H1 (cell line): ENCODE results near the gene TESMIN. TPM values are rescaled to one million over a fixed set of nuclear protein-coding genes. Genes with fewer than 3 reads are reported as not detected.

ENCODE experiments used
- CTCF ChIA-PET: fragments of 300-600 bp; sonication (Branson Sonifier 250); formaldehyde crosslinking; loops from one replicate; lab custom pipeline; 2021; ENCODE audit not compliant: partially characterized antibody; lab: Charles Lee
- POLR2A ChIA-PET: fragments of 300-600 bp; sonication (Branson Sonifier 250); formaldehyde crosslinking; loops from one replicate; lab custom pipeline; 2021; ENCODE audit warnings: inconsistent platforms; ENCODE audit not compliant: partially characterized antibody; lab: Charles Lee
- DNase-seq, 2 experiments: peaks; one replicate each; pipeline versions ENCODE4 v3.0.0 to v3.0.0-alpha.2; 2010 to 2022; ENCODE audit warnings: low spot score in 2 of 2, low read depth in 1 of 2, mixed read lengths in 1 of 2
- FAIRE-seq: peaks from 2 replicates; lab custom pipeline; 2011; peaks lifted over from hg19 to GRCh38; lab: Jason Lieb, UNC
- H2AFZ ChIP-seq: 2 replicates; pipeline ENCODE4 v1.8.1; 2012; ENCODE audit warnings: low read length, inconsistent platforms
- H2AK5ac ChIP-seq: 2 replicates; pipeline ENCODE4 v1.6.1; 2013; ENCODE audit warnings: low read depth, low read length
- H2BK120ac ChIP-seq: replicated peaks from 2 replicates; pipeline ENCODE3; 2013; ENCODE audit warnings: low read depth, low read length, inconsistent platforms
- H2BK12ac ChIP-seq: 2 replicates; pipeline ENCODE4 v1.6.1; 2013; ENCODE audit warnings: low read depth, low read length
- H2BK15ac ChIP-seq: 2 replicates; pipeline ENCODE4 v1.6.1; 2013; ENCODE audit warnings: low read length
- H2BK20ac ChIP-seq: 2 replicates; pipeline ENCODE4 v1.6.1; 2013; ENCODE audit warnings: low read length
- H2BK5ac ChIP-seq: 2 replicates; pipeline ENCODE4 v1.6.1; 2013; ENCODE audit warnings: low read depth, low read length
- H3K14ac ChIP-seq: 2 replicates; pipeline ENCODE4 v1.6.1; 2013; ENCODE audit warnings: inconsistent platforms; ENCODE audit not compliant: insufficient read length
- H3K18ac ChIP-seq: 2 replicates; pipeline ENCODE4 v1.6.1; 2013; ENCODE audit warnings: low read length; ENCODE audit errors: extremely low read depth
- H3K23ac ChIP-seq: 2 replicates; pipeline ENCODE4 v1.6.1; 2013; ENCODE audit warnings: inconsistent platforms; ENCODE audit not compliant: insufficient read length
- H3K23me2 ChIP-seq: 2 replicates; pipeline ENCODE4 v1.6.1; 2013; ENCODE audit warnings: low read depth, low read length
- H3K27ac ChIP-seq: 2 replicates; pipeline ENCODE4 v1.6.1; 2011; ENCODE audit warnings: low read depth, low read length, inconsistent platforms
- H3K27me3 ChIP-seq, 4 experiments: replicated peaks in 1 of 4; 1 replicate in 1 of 4; 2 replicates in 3 of 4; pipeline versions ENCODE4 v1.6.1 to v1.8.1; 2011 to 2013; ENCODE audit warnings: low read length in 3 of 4, mild to moderate bottlenecking in 3 of 4, inconsistent platforms in 2 of 4, mixed read lengths in 2 of 4, moderate library complexity in 1 of 4; ENCODE audit not compliant: control insufficient read depth in 3 of 4, insufficient read depth in 3 of 4; ENCODE audit errors: extremely low read depth in 1 of 4
- H3K36me3 ChIP-seq, 4 experiments: 2 replicates each; pipeline versions ENCODE4 v1.6.1 to v1.8.1; 2011 to 2013; ENCODE audit warnings: mild to moderate bottlenecking in 4 of 4, low read length in 3 of 4, moderate library complexity in 2 of 4, control low read depth in 1 of 4, inconsistent platforms in 1 of 4; ENCODE audit not compliant: insufficient read depth in 4 of 4, control insufficient read depth in 2 of 4
- H3K4ac ChIP-seq: replicated peaks from 2 replicates; pipeline ENCODE3; 2013; ENCODE audit warnings: low read length, low read depth, mixed read lengths, inconsistent platforms; ENCODE audit not compliant: insufficient read length
- H3K4me1 ChIP-seq, 4 experiments: replicated peaks in 1 of 4; 1 replicate in 1 of 4; 2 replicates in 3 of 4; pipeline versions ENCODE4 v1.6.1 to v1.8.1; 2011 to 2013; ENCODE audit warnings: low read length in 3 of 4, inconsistent platforms in 2 of 4, mixed read lengths in 1 of 4; ENCODE audit not compliant: insufficient read depth in 4 of 4, control insufficient read depth in 3 of 4
- H3K4me2 ChIP-seq, 2 experiments: 2 replicates each; pipeline versions ENCODE4 v1.6.1 to v1.8.1; 2011 to 2013; ENCODE audit warnings: low read depth in 2 of 2, low read length in 2 of 2, control low read depth in 1 of 2, inconsistent platforms in 1 of 2, mild to moderate bottlenecking in 1 of 2; ENCODE audit not compliant: insufficient read depth in 1 of 2
- H3K4me3 ChIP-seq, 4 experiments: fragments of 200-600, 300-600 bp in 1 of 4; sonication (generic), shearing (Covaris generic), sonication (Bioruptor Twin) in 1 of 4; 2 replicates each; pipeline versions ENCODE4 v1.5.1 to v1.8.1; 2011 to 2016; ENCODE audit warnings: low read length in 4 of 4, low read depth in 3 of 4, control low read depth in 2 of 4, inconsistent platforms in 2 of 4, mild to moderate bottlenecking in 2 of 4, mixed read lengths in 1 of 4, moderate library complexity in 1 of 4; ENCODE audit not compliant: insufficient read depth in 2 of 4; ENCODE audit errors: extremely low read depth in 1 of 4
- H3K56ac ChIP-seq: replicated peaks from 2 replicates; pipeline ENCODE3; 2013; ENCODE audit warnings: low read depth, mild to moderate bottlenecking, mixed read lengths, low read length, inconsistent platforms; ENCODE audit not compliant: insufficient read length
- H3K79me1 ChIP-seq: 2 replicates; pipeline ENCODE4 v1.6.1; 2013; ENCODE audit warnings: low read depth, low read length, control low read depth
- H3K79me2 ChIP-seq, 2 experiments: 2 replicates each; pipeline versions ENCODE4 v1.6.1 to v1.8.1; 2012 to 2013; ENCODE audit warnings: low read length in 2 of 2, mild to moderate bottlenecking in 2 of 2, inconsistent platforms in 1 of 2; ENCODE audit not compliant: insufficient read depth in 2 of 2, control insufficient read depth in 1 of 2
- H3K9ac ChIP-seq, 4 experiments: replicated peaks in 1 of 4; 1 replicate in 1 of 4; 2 replicates in 3 of 4; pipeline versions ENCODE4 v1.6.1 to v1.8.1; 2011 to 2013; ENCODE audit warnings: low read depth in 3 of 4, low read length in 3 of 4, control low read depth in 2 of 4, mild to moderate bottlenecking in 2 of 4, moderate library complexity in 2 of 4, inconsistent platforms in 1 of 4; ENCODE audit errors: extremely low read depth in 1 of 4
- H3K9me3 ChIP-seq, 2 experiments: 2 replicates each; pipeline versions ENCODE4 v1.6.1 to v1.8.1; 2012 to 2013; ENCODE audit warnings: mild to moderate bottlenecking in 2 of 2, moderate library complexity in 2 of 2, control low read depth in 1 of 2, inconsistent platforms in 1 of 2, low read depth in 1 of 2, low read length in 1 of 2, mixed read lengths in 1 of 2; ENCODE audit not compliant: insufficient read depth in 2 of 2
- H4K20me1 ChIP-seq, 2 experiments: replicated peaks in 1 of 2; 2 replicates each; pipeline versions ENCODE3 to v1.8.1; 2011 to 2013; ENCODE audit warnings: inconsistent platforms in 2 of 2, low read length in 2 of 2, mild to moderate bottlenecking in 1 of 2; ENCODE audit not compliant: insufficient read depth in 2 of 2, control insufficient read depth in 1 of 2
- H4K5ac ChIP-seq: 2 replicates; pipeline ENCODE4 v1.6.1; 2013; ENCODE audit warnings: low read length, low read depth, mixed read lengths, inconsistent platforms; ENCODE audit not compliant: insufficient read length
- H4K8ac ChIP-seq: 2 replicates; pipeline ENCODE4 v1.8.0; 2013; ENCODE audit warnings: mild to moderate bottlenecking, moderate library complexity, low read length, inconsistent platforms; ENCODE audit not compliant: insufficient read depth; ENCODE audit errors: extremely low read depth
- H4K91ac ChIP-seq: replicated peaks from 2 replicates; pipeline ENCODE3; 2013; ENCODE audit warnings: low read length, mixed read lengths, inconsistent platforms; ENCODE audit not compliant: insufficient read length
- BRCA1 ChIP-seq: IDR thresholded peaks from 2 replicates; pipeline ENCODE4 v1.6.1; 2012; ENCODE audit warnings: low read depth, low read length, improper control_type of control experiment
- EP300 ChIP-seq, 2 experiments: IDR thresholded peaks; 1 replicate in 1 of 2; 2 replicates in 1 of 2; pipeline ENCODE4 v1.6.1; 2011 to 2012; ENCODE audit warnings: low read depth in 2 of 2, low read length in 2 of 2, mild to moderate bottlenecking in 2 of 2, borderline replicate concordance in 1 of 2, inconsistent platforms in 1 of 2, moderate library complexity in 1 of 2
- EZH2 ChIP-seq: fragments of 200-600 bp; sonication (generic); IDR thresholded peaks from 2 replicates; pipeline ENCODE4 v1.7.1; 2012; ENCODE audit warnings: low read depth, mild to moderate bottlenecking, moderate library complexity, low read length, inconsistent platforms; ENCODE audit not compliant: severe bottlenecking
- NANOG ChIP-seq: IDR thresholded peaks from 2 replicates; pipeline ENCODE4 v1.6.1; 2011; ENCODE audit warnings: low read length, low read depth, mild to moderate bottlenecking, inconsistent platforms; ENCODE audit not compliant: insufficient read depth, poor library complexity, severe bottlenecking
- POLR2AphosphoS5 ChIP-seq: IDR thresholded peaks from 2 replicates; pipeline ENCODE4 v1.6.1; 2011; ENCODE audit warnings: low read depth, low read length
- RBBP5 ChIP-seq: IDR thresholded peaks from 2 replicates; pipeline ENCODE4 v1.7.1; 2012; ENCODE audit warnings: low read depth, mild to moderate bottlenecking, inconsistent platforms, low read length, moderate library complexity, borderline replicate concordance
- SIX5 ChIP-seq: IDR thresholded peaks from 2 replicates; pipeline ENCODE4 v1.6.1; 2011; ENCODE audit warnings: mild to moderate bottlenecking, low read depth, low read length
- SP2 ChIP-seq: IDR thresholded peaks from 2 replicates; pipeline ENCODE4 v1.6.1; 2012; ENCODE audit warnings: mild to moderate bottlenecking, low read length, inconsistent platforms
- TEAD4 ChIP-seq: IDR thresholded peaks from 2 replicates; pipeline ENCODE4 v1.6.1; 2012; ENCODE audit warnings: low read depth, low read length, inconsistent platforms, mixed read lengths
- WGBS, 2 experiments: shearing (Covaris generic) in 1 of 2; methylation state at CpG; one replicate each; pipeline versions ENCODE4 v1.1.6 to v1.1.7; 2013 to 2015; ENCODE audit warnings: low lambda C conversion rate in 2 of 2, mixed read lengths in 2 of 2, inconsistent platforms in 1 of 2, low coverage in 1 of 2, missing lambda C conversion rate in 1 of 2; ENCODE audit not compliant: insufficient replicate concordance in 2 of 2, insufficient coverage in 1 of 2, insufficient read length in 1 of 2; ENCODE audit errors: extremely low coverage in 1 of 2, missing lambda C conversion rate in 1 of 2; 5-methylcytosine and 5-hydroxymethylcytosine counted together
- polyA plus RNA-seq, 7 experiments: library from polyadenylated mRNA; depleted of rRNA in 3 of 7; stranded (reverse) in 5 of 7; unstranded in 2 of 7; fragments of >200 nt in 5 of 7; fragments of 200-250 nt in 2 of 7; gene quantifications; 1 replicate in 5 of 7; 2 replicates in 1 of 7; 4 replicates in 1 of 7; pipeline versions ENCODE4 v1.2.1 to v1.2.3, GENCODE V29; 2011 to 2013; ENCODE audit warnings: missing spikeins in 2 of 7, mixed read lengths in 2 of 7
- total RNA-seq: library from RNA; stranded (reverse); fragmentation: NEBNext Ultra II Directional; extraction: Animal tissue kit (Norgen Biotek cat#: 25700); gene quantifications from 2 replicates; pipeline ENCODE4 v1.2.1, GENCODE V29; 2021

The TESMIN gene
- total and polyA plus RNA-seq, 2 of the 8 experiments (the other 6 are each of a cell fraction or from before 2014, with no cell fraction given): 22.6 to 61.1 TPM

DNA sequence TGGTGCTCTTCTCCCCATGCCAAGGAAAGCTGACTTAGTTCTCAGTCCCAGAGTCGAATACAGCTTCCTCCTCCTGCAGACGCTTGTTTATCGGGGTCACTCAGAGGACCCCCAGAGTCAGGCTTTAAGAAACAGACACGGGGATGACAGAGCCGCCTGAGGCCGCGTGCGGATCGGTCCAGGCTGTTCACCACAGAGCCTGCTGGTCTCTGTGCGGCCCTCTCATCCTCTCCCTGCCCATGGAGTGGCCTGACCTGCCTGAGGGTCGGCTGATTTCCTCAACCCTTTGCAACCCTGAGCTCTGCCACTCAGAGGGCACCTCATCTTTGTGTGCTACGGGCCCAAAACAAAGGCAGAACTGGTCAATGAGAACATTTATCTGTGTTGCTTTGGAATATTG lies 64.8 kb downstream of the TESMIN start:
- Histone ChIP-seq H2BK5ac (0 out of 2 replicates have a peak overlapping the region, but pooled peaks have one; percentile 7), H3K4ac (no peak overlapping the region), H3K27me3 (peaks cover 11 to 41% (median 31%) of the 10 kb centered on the region in 4 experiments), H3K9ac (no peak overlapping the region), H2BK120ac (no peak overlapping the region), H3K9me3 (no peaks in the 10 kb centered on the region), H2AK5ac (no peak overlapping the region), H3K79me1 (no peaks in the 10 kb centered on the region), H4K8ac (no peak overlapping the region), H4K91ac (no peak overlapping the region), H3K18ac (no peak overlapping the region), H2BK12ac (no peak overlapping the region), H3K14ac (no peak overlapping the region), H4K20me1 (peaks cover 0 to 4% of the 10 kb centered on the region in 2 experiments), H3K4me3 (no peak overlapping the region), H3K56ac (no peak overlapping the region), H2BK15ac (no peak overlapping the region), H3K27ac (no peak overlapping the region), H3K23me2 (peaks cover 7% of the 10 kb centered on the region; the same call in 1 of the 2 replicates), H3K36me3 (peaks cover 0 to 7% (median 2%) of the 10 kb centered on the region in 4 experiments; a peak in 3 of 8 replicates), H3K4me2 (no peak overlapping the region), H2BK20ac (no peak overlapping the region), H3K23ac (no peak overlapping the region), H4K5ac (no peak overlapping the region), H3K79me2 (no peaks in the 10 kb centered on the region), H2AFZ (no peak overlapping the region), H3K4me1 (peaks cover 0 to 16% (median 12%) of the 10 kb centered on the region in 4 experiments; a peak in 6 of 7 replicates)
- TF ChIP-seq RBBP5 (no peak), TEAD4 (no peak), EP300 (IDR thresholded peaks at IDR 0.05; ENCODE audit: borderline replicate concordance in 1 of 2, low read depth in 2 of 2, low read length in 2 of 2) (no peak), POLR2AphosphoS5 (no peak), SIX5 (no peak), SP2 (no peak), NANOG (no peak), EZH2 (no peak), BRCA1 (no peak)
- CTCF ChIA-PET: interaction anchor here (0.8 to 1.1 kb wide), 2 partner anchors 9 to 112 kb away, joined by 3 read pairs; no protein-coding TSS in a partner anchor
- POLR2A ChIA-PET: interaction anchor here (1.3 to 5.5 kb wide), 3 partner anchors 14 to 157 kb away, joined by 3 to 17 read pairs (median 3); no protein-coding TSS in a partner anchor
- DNase-seq: no peak
- no peak for FAIRE-seq
- WGBS, 2 experiments: 99% methylated on average over 12 of the region's 12 CpGs; no CpG with 5 or more reads in 1 of the 2 experiments
